CD1c-positive myeloid dendritic cell (primary cell): ENCODE results near the gene SLC25A39.

Experiments used
- DNase-seq: peaks from one replicate; pipeline ENCODE4 v3.0.0-alpha.2; 2016; ENCODE audit errors: extremely low spot score

SLC25A39 gene

GRCh38 chr17:44279346-44279665, 45.3 kb downstream of the SLC25A39 start:
- DNase-seq, result no peak

GRCh38 chr17:44277976-44278375, 46.6 kb downstream of the SLC25A39 start:
- DNase-seq, result no peak

- DNase-seq, result no peak
Observed at GRCh38 chr17:44273607-44274006, 51.0 kb downstream of the SLC25A39 start.

- DNase-seq, result no peak
Observed at GRCh38 chr17:44272954-44273353, 51.7 kb downstream of the SLC25A39 start.

GRCh38 chr17:44272321-44272951, 52.2 kb downstream of the SLC25A39 start:
- peak; percentile 12 for DNase-seq
